Measurements from ENCODE around the gene PALD1.

- TF ChIP-seq, protein P1, sequence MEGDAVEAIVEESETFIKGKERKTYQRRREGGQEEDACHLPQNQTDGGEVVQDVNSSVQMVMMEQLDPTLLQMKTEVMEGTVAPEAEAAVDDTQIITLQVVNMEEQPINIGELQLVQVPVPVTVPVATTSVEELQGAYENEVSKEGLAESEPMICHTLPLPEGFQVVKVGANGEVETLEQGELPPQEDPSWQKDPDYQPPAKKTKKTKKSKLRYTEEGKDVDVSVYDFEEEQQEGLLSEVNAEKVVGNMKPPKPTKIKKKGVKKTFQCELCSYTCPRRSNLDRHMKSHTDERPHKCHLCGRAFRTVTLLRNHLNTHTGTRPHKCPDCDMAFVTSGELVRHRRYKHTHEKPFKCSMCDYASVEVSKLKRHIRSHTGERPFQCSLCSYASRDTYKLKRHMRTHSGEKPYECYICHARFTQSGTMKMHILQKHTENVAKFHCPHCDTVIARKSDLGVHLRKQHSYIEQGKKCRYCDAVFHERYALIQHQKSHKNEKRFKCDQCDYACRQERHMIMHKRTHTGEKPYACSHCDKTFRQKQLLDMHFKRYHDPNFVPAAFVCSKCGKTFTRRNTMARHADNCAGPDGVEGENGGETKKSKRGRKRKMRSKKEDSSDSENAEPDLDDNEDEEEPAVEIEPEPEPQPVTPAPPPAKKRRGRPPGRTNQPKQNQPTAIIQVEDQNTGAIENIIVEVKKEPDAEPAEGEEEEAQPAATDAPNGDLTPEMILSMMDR (conservative IDR thresholded peaks at IDR 0.05; ENCODE audit: low read depth in 2 of 2): no peak
- TF ChIP-seq POLR2AphosphoS5 (IDR thresholded peaks at IDR 0.05; ENCODE audit: low read depth): no peak
Measured at GRCh38 chr10:70532554-70533188, 54.1 kb downstream of the PALD1 start.
